ENCODE results near the gene MYBPC1.

Gene MYBPC1

DNA sequence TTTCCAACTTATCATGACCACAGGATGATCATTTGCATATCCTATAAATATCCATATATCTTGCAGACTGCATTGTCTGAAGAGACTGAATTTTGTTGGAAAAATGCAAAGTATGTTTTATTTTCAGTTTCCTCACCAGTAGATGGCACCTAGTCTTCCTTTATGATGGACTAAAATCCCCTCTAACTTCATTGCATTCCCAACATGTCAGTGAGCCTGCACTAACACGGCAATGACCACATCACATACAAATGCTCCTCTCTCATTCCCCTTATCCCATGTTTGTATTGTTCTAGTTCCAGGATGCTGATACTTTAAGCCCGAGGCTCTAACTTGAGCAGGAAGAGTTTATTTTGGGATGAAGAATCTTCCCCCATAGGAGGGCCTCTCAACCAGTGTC, 24.7 kb upstream of the MYBPC1 start:
- Histone ChIP-seq H3K4me1 (ENCODE audit: control insufficient read depth, insufficient read depth, low read length) (0 out of 2 replicates have a peak, but pooled peaks cover 3% of the 10 kb centered on the region), H3K9me3 (ENCODE audit: control insufficient read depth, insufficient read depth, low read depth, low read length) (no peaks in the 10 kb centered on the region), H3K27ac (ENCODE audit: extremely low read depth, low read depth, low read length) (no peak overlapping the region), H3K36me3 (ENCODE audit: control insufficient read depth in 2 of 2, insufficient read depth in 1 of 2, low read length in 2 of 2) (no peaks in the 10 kb centered on the region), H3K4me3 (ENCODE audit: low read depth, low read length) (no peak overlapping the region)
- CTCF ChIA-PET = no interaction called here
- POLR2A ChIA-PET = no interaction called here
- TF ChIP-seq PRDM10 (tag by site-specific recombination; IDR thresholded peaks at IDR 0.05) (no peak), ZNF776 (tag by site-specific recombination; IDR thresholded peaks at IDR 0.05; ENCODE audit: borderline replicate concordance) (no peak), ZNF654 (tag by site-specific recombination; IDR thresholded peaks at IDR 0.05; ENCODE audit: low read depth) (peak; percentile 63), ZBTB44 (tag by site-specific recombination; IDR thresholded peaks at IDR 0.05) (peak; percentile 70; the same call in 1 of the 2 replicates), ZNF366 (tag by site-specific recombination; conservative IDR thresholded peaks at IDR 0.05) (0 out of 2 replicates have a peak, but pooled peaks have one; percentile 27), MZF1 (tag by site-specific recombination; IDR thresholded peaks at IDR 0.05; ENCODE audit: borderline replicate concordance) (peak; percentile 95), ZBTB8A (tag by site-specific recombination; IDR thresholded peaks at IDR 0.05) (no peak), ZNF791 (tag by site-specific recombination; IDR thresholded peaks at IDR 0.05) (no peak), ZNF155 (tag by site-specific recombination; IDR thresholded peaks at IDR 0.05) (no peak), OSR2 (tag by site-specific recombination; IDR thresholded peaks at IDR 0.05) (no peak)
- TF ChIP-seq, protein P1, sequence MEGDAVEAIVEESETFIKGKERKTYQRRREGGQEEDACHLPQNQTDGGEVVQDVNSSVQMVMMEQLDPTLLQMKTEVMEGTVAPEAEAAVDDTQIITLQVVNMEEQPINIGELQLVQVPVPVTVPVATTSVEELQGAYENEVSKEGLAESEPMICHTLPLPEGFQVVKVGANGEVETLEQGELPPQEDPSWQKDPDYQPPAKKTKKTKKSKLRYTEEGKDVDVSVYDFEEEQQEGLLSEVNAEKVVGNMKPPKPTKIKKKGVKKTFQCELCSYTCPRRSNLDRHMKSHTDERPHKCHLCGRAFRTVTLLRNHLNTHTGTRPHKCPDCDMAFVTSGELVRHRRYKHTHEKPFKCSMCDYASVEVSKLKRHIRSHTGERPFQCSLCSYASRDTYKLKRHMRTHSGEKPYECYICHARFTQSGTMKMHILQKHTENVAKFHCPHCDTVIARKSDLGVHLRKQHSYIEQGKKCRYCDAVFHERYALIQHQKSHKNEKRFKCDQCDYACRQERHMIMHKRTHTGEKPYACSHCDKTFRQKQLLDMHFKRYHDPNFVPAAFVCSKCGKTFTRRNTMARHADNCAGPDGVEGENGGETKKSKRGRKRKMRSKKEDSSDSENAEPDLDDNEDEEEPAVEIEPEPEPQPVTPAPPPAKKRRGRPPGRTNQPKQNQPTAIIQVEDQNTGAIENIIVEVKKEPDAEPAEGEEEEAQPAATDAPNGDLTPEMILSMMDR (tag by site-specific recombination; IDR thresholded peaks at IDR 0.05) = no peak

DNA sequence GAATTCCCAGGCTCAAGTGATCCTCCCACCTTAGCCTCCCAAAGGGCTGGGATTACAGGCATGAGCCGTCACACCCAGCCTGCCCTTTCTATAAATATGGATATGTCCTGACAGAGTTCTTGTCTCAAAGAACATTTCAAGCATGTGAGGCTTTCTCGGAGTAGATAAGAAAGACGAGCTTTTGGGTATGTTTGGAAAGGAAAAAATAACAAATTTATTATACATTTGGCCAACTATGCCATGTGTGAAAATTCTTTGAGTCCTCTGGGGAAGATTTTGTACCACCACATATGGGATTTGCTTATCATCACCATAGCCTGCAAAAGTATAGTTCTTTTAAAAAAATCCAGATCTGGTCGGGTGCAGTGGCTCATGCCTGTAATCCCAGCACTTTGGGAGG, 23.7 kb upstream of the MYBPC1 start:
- CTCF ChIA-PET = interaction anchor here (0.7 to 1.3 kb wide), 3 partner anchors 9 to 187 kb away, joined by 3 to 6 read pairs (median 3); no protein-coding TSS in a partner anchor
- H3K36me3 ChIP-seq (ENCODE audit: control insufficient read depth in 2 of 2, insufficient read depth in 1 of 2, low read length in 2 of 2) = no peaks in the 10 kb centered on the region
- POLR2A ChIA-PET = interaction anchor here (0.6 kb wide), 1 partner anchor 549 kb away, joined by 5 read pairs; no protein-coding TSS in a partner anchor
- no peak overlapping the region for H3K27ac ChIP-seq (ENCODE audit: extremely low read depth, low read depth, low read length)
- no peak overlapping the region for H3K4me3 ChIP-seq (ENCODE audit: low read depth, low read length)
- H3K9me3 ChIP-seq (ENCODE audit: control insufficient read depth, insufficient read depth, low read depth, low read length) = no peaks in the 10 kb centered on the region
- 0 out of 2 replicates have a peak, but pooled peaks cover 3% of the 10 kb centered on the region for H3K4me1 ChIP-seq (ENCODE audit: control insufficient read depth, insufficient read depth, low read length)
- TF ChIP-seq ZNF211 (tag by site-specific recombination; IDR thresholded peaks at IDR 0.05; ENCODE audit: low read depth) (no peak), ZNF558 (tag by site-specific recombination; IDR thresholded peaks at IDR 0.05) (no peak), ZNF830 (tag by site-specific recombination; IDR thresholded peaks at IDR 0.05; ENCODE audit: low read depth) (no peak), ZNF768 (tag by site-specific recombination; IDR thresholded peaks at IDR 0.05) (no peak), ZNF19 (tag by site-specific recombination; IDR thresholded peaks at IDR 0.05; ENCODE audit: low read depth) (no peak), ZNF580 (tag by site-specific recombination; IDR thresholded peaks at IDR 0.05) (no peak), ZSCAN23 (tag by site-specific recombination; IDR thresholded peaks at IDR 0.05) (no peak)
- TF ChIP-seq, protein P2, sequence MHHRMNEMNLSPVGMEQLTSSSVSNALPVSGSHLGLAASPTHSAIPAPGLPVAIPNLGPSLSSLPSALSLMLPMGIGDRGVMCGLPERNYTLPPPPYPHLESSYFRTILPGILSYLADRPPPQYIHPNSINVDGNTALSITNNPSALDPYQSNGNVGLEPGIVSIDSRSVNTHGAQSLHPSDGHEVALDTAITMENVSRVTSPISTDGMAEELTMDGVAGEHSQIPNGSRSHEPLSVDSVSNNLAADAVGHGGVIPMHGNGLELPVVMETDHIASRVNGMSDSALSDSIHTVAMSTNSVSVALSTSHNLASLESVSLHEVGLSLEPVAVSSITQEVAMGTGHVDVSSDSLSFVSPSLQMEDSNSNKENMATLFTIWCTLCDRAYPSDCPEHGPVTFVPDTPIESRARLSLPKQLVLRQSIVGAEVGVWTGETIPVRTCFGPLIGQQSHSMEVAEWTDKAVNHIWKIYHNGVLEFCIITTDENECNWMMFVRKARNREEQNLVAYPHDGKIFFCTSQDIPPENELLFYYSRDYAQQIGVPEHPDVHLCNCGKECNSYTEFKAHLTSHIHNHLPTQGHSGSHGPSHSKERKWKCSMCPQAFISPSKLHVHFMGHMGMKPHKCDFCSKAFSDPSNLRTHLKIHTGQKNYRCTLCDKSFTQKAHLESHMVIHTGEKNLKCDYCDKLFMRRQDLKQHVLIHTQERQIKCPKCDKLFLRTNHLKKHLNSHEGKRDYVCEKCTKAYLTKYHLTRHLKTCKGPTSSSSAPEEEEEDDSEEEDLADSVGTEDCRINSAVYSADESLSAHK (tag by site-specific recombination; IDR thresholded peaks at IDR 0.05) = no peak

Data from HEK293 (cell line).